ENCODE data around the gene LARP1. TPM values are rescaled to one million over a fixed set of nuclear protein-coding genes. Genes with fewer than 3 reads are reported as not detected.

The LARP1 gene
- total and polyA plus RNA-seq, 4 donors = 26.0 to 74.1 (median 32.6) TPM

DNA sequence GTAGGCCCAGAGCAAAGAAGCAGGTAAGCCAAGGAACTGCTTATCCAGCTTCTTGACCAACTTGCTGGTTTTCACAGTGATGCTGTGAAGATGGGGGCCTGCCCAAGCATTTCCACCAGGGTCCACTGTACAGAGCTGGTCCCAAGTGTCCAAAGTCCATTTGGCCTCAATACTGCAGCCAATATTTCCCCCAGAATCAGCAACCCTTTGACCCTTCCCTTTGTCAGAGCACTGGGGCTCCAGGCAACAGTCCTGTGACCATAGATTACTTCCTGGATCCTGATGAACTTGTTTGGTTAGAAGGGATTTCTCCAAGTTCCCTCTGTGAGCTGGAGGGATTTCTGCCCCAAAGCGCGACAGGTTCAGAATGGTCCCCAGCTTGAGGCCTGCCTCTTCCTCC lies 68.9 kb downstream of the LARP1 start:
- H3K9ac ChIP-seq (ENCODE audit: low read depth in 1 of 2, low read length in 2 of 2) = no peak overlapping the region
- H3K4me3 ChIP-seq (ENCODE audit: low read depth in 1 of 3, low read length in 3 of 3) = no peak overlapping the region
- H3K36me3 ChIP-seq (ENCODE audit: control insufficient read depth in 4 of 4, insufficient read depth in 3 of 4, low read depth in 1 of 4, low read length in 3 of 4) = peaks cover 0 to 48% (median 32%) of the 10 kb centered on the region in 4 donors
- no peaks in the 10 kb centered on the region for H3K27me3 ChIP-seq (ENCODE audit: control insufficient read depth in 4 of 4, insufficient read depth in 4 of 4, low read length in 3 of 4)
- peaks cover 3 to 8% (median 4%) of the 10 kb centered on the region in 4 donors for H3K4me1 ChIP-seq (ENCODE audit: control insufficient read depth in 4 of 4, insufficient read depth in 4 of 4, low read length in 3 of 4)
- WGBS = 98% methylated on average over 2 of the region's 2 CpGs
- no peak overlapping the region for H3K27ac ChIP-seq (ENCODE audit: low read depth in 1 of 2, low read length in 2 of 2)
- no peaks in the 10 kb centered on the region for H3K9me3 ChIP-seq (ENCODE audit: control insufficient read depth in 4 of 4, low read length in 3 of 4)
- no peak for DNase-seq (ENCODE audit: low spot score)
- TF ChIP-seq TAF1 (conservative IDR thresholded peaks at IDR 0.05) = no peak
- TF ChIP-seq, protein P1, sequence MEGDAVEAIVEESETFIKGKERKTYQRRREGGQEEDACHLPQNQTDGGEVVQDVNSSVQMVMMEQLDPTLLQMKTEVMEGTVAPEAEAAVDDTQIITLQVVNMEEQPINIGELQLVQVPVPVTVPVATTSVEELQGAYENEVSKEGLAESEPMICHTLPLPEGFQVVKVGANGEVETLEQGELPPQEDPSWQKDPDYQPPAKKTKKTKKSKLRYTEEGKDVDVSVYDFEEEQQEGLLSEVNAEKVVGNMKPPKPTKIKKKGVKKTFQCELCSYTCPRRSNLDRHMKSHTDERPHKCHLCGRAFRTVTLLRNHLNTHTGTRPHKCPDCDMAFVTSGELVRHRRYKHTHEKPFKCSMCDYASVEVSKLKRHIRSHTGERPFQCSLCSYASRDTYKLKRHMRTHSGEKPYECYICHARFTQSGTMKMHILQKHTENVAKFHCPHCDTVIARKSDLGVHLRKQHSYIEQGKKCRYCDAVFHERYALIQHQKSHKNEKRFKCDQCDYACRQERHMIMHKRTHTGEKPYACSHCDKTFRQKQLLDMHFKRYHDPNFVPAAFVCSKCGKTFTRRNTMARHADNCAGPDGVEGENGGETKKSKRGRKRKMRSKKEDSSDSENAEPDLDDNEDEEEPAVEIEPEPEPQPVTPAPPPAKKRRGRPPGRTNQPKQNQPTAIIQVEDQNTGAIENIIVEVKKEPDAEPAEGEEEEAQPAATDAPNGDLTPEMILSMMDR (IDR thresholded peaks at IDR 0.05; ENCODE audit: low read depth, low read length, missing input control) = no peak
- no peak for TF ChIP-seq RXRA (IDR thresholded peaks at IDR 0.05)
- TF ChIP-seq HNF4A (conservative IDR thresholded peaks at IDR 0.05) = peak; percentile 49 to 68
- no peak for TF ChIP-seq JUND (IDR thresholded peaks at IDR 0.05)
- TF ChIP-seq HNF4G (IDR thresholded peaks at IDR 0.05) = peak; percentile 32

DNA sequence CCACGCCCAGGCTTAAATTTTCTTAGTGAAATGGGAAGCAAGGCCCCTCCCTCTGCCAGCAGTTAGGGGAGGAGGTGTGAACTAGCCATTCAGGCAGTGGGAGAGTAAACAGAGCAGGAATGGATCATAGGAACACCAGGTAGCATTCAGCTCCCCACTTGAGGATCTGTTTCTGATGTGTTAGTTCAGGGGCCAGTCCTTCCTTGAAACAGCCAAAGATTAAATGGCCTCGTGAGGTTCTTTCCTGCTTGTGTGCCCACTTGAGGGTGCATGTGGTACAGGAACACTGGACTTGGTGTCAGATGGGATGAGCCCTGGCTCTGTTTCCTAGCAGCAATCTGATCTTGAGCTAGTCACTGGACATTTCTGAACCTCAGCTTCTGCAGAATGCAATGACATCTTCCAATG lies 74.0 kb downstream of the LARP1 start:
- no peak for TF ChIP-seq NR2F2 (IDR thresholded peaks at IDR 0.05)
- TF ChIP-seq FOXA1 (IDR thresholded peaks at IDR 0.05) = no peak
- TF ChIP-seq GABPA (IDR thresholded peaks at IDR 0.05 in 1 of 2, conservative IDR thresholded peaks at IDR 0.05 in 1 of 2) = no peak
- no peak for TF ChIP-seq HNF4A (conservative IDR thresholded peaks at IDR 0.05)
- no peak for TF ChIP-seq RAD21 (IDR thresholded peaks at IDR 0.05)
- TF ChIP-seq HNF4G (IDR thresholded peaks at IDR 0.05) = no peak
- no peak for TF ChIP-seq YY1 (IDR thresholded peaks at IDR 0.05)
- TF ChIP-seq EGR1 (IDR thresholded peaks at IDR 0.05; ENCODE audit: low read depth in 2 of 2) = no peak
- no peak for TF ChIP-seq TAF1 (conservative IDR thresholded peaks at IDR 0.05)
- TF ChIP-seq, protein P2, sequence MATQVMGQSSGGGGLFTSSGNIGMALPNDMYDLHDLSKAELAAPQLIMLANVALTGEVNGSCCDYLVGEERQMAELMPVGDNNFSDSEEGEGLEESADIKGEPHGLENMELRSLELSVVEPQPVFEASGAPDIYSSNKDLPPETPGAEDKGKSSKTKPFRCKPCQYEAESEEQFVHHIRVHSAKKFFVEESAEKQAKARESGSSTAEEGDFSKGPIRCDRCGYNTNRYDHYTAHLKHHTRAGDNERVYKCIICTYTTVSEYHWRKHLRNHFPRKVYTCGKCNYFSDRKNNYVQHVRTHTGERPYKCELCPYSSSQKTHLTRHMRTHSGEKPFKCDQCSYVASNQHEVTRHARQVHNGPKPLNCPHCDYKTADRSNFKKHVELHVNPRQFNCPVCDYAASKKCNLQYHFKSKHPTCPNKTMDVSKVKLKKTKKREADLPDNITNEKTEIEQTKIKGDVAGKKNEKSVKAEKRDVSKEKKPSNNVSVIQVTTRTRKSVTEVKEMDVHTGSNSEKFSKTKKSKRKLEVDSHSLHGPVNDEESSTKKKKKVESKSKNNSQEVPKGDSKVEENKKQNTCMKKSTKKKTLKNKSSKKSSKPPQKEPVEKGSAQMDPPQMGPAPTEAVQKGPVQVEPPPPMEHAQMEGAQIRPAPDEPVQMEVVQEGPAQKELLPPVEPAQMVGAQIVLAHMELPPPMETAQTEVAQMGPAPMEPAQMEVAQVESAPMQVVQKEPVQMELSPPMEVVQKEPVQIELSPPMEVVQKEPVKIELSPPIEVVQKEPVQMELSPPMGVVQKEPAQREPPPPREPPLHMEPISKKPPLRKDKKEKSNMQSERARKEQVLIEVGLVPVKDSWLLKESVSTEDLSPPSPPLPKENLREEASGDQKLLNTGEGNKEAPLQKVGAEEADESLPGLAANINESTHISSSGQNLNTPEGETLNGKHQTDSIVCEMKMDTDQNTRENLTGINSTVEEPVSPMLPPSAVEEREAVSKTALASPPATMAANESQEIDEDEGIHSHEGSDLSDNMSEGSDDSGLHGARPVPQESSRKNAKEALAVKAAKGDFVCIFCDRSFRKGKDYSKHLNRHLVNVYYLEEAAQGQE (IDR thresholded peaks at IDR 0.05) = no peak
- TF ChIP-seq, protein P3, sequence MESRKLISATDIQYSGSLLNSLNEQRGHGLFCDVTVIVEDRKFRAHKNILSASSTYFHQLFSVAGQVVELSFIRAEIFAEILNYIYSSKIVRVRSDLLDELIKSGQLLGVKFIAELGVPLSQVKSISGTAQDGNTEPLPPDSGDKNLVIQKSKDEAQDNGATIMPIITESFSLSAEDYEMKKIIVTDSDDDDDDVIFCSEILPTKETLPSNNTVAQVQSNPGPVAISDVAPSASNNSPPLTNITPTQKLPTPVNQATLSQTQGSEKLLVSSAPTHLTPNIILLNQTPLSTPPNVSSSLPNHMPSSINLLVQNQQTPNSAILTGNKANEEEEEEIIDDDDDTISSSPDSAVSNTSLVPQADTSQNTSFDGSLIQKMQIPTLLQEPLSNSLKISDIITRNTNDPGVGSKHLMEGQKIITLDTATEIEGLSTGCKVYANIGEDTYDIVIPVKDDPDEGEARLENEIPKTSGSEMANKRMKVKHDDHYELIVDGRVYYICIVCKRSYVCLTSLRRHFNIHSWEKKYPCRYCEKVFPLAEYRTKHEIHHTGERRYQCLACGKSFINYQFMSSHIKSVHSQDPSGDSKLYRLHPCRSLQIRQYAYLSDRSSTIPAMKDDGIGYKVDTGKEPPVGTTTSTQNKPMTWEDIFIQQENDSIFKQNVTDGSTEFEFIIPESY (IDR thresholded peaks at IDR 0.05) = no peak
- TF ChIP-seq, protein P4, sequence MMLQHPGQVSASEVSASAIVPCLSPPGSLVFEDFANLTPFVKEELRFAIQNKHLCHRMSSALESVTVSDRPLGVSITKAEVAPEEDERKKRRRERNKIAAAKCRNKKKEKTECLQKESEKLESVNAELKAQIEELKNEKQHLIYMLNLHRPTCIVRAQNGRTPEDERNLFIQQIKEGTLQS (IDR thresholded peaks at IDR 0.05) = no peak
- TF ChIP-seq, protein P1 (IDR thresholded peaks at IDR 0.05; ENCODE audit: low read depth, low read length, missing input control) = no peak
- TF ChIP-seq, protein P5, sequence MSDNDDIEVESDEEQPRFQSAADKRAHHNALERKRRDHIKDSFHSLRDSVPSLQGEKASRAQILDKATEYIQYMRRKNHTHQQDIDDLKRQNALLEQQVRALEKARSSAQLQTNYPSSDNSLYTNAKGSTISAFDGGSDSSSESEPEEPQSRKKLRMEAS (IDR thresholded peaks at IDR 0.05) = no peak
- no peak for TF ChIP-seq SP1 (IDR thresholded peaks at IDR 0.05)
- no peak for TF ChIP-seq JUND (IDR thresholded peaks at IDR 0.05)
- TF ChIP-seq FOXA2 (IDR thresholded peaks at IDR 0.05) = no peak
- H3K36me3 ChIP-seq (ENCODE audit: control insufficient read depth in 4 of 4, insufficient read depth in 3 of 4, low read depth in 1 of 4, low read length in 3 of 4) = peaks cover 3 to 29% (median 21%) of the 10 kb centered on the region in 4 donors
- H3K9ac ChIP-seq (ENCODE audit: low read depth in 1 of 2, low read length in 2 of 2) = no peak overlapping the region
- peaks cover 2 to 6% (median 3%) of the 10 kb centered on the region in 4 donors for H3K4me1 ChIP-seq (ENCODE audit: control insufficient read depth in 4 of 4, insufficient read depth in 4 of 4, low read length in 3 of 4)
- H3K27me3 ChIP-seq (ENCODE audit: control insufficient read depth in 4 of 4, insufficient read depth in 4 of 4, low read length in 3 of 4) = no peaks in the 10 kb centered on the region
- 85% methylated on average over 2 of the region's 2 CpGs for WGBS
- no peaks in the 10 kb centered on the region for H3K9me3 ChIP-seq (ENCODE audit: control insufficient read depth in 4 of 4, low read length in 3 of 4)
- H3K27ac ChIP-seq (ENCODE audit: low read depth in 1 of 2, low read length in 2 of 2) = no peak overlapping the region
- no peak for DNase-seq (ENCODE audit: low spot score)
- no peak overlapping the region for H3K4me3 ChIP-seq (ENCODE audit: low read depth in 1 of 3, low read length in 3 of 3)

Data from liver (tissue), 9 donors.